ENCODE data around the gene CDK13. TPM values are rescaled to one million over a fixed set of nuclear protein-coding genes. Genes with fewer than 3 reads are reported as not detected.
A peak's percentile ranks its signal among the peaks of the same experiment; 100 is the strongest.

The CDK13 gene
- total RNA-seq, 1 experiment from 2014 or later: 52.2 TPM

- no peaks in the 10 kb centered on the region for H3K9me3 Mint-ChIP-seq
Observed at GRCh38 chr7:39985398-39985918, 35.4 kb downstream of the CDK13 start.

More at GRCh38 chr7:39985398-39985918, 35.4 kb downstream of the CDK13 start:
- Histone ChIP-seq H3K23ac (ENCODE audit: insufficient read length, low read depth, low read length) (no peak overlapping the region), H2BK20ac (ENCODE audit: low read depth, low read length, poor library complexity, severe bottlenecking) (no peak overlapping the region), H3K27me3 (ENCODE audit: insufficient read depth, low read length) (no peaks in the 10 kb centered on the region), H3K9ac (ENCODE audit: extremely low read depth, insufficient read length, low read length) (no peak overlapping the region), H4K5ac (ENCODE audit: insufficient read length, low read depth, low read length) (no peak overlapping the region), H3K18ac (ENCODE audit: insufficient read length, low read depth, low read length) (no peak overlapping the region), H3K4ac (ENCODE audit: low read depth, low read length) (no peak overlapping the region), H4K8ac (replicated peaks; ENCODE audit: insufficient read length, low read depth, low read length) (no peak overlapping the region), H3K9me3 (ENCODE audit: control insufficient read depth, low read depth, low read length) (no peaks in the 10 kb centered on the region), H3K79me1 (ENCODE audit: insufficient read depth, low read depth, low read length, poor library complexity, severe bottlenecking) (no peaks in the 10 kb centered on the region), H2AFZ (ENCODE audit: low read length) (no peak overlapping the region), H4K20me1 (ENCODE audit: control insufficient read depth, insufficient read depth, insufficient read length) (no peaks in the 10 kb centered on the region), H3K4me1 (ENCODE audit: insufficient read depth, low read length) (no peaks in the 10 kb centered on the region), H2BK5ac (ENCODE audit: insufficient read length, low read length) (no peak overlapping the region), H2BK12ac (ENCODE audit: insufficient read length, low read depth, low read length) (no peak overlapping the region), H3K4me2 (ENCODE audit: insufficient read depth, insufficient read length, low read length) (no peak overlapping the region), H3K27ac (ENCODE audit: insufficient read length, low read depth, low read length) (no peak overlapping the region), H2BK15ac (ENCODE audit: low read depth, low read length) (no peak overlapping the region), H3K23me2 (ENCODE audit: insufficient read length, low read depth, low read length, poor library complexity, severe bottlenecking) (no peaks in the 10 kb centered on the region), H2BK120ac (ENCODE audit: low read depth, low read length, poor library complexity, severe bottlenecking) (no peak overlapping the region), H3K79me2 (ENCODE audit: insufficient read depth, low read length) (peaks cover 10% of the 10 kb centered on the region; the same call in 1 of the 2 replicates), H3K14ac (ENCODE audit: insufficient read depth, low read length) (no peak overlapping the region), H2AK5ac (ENCODE audit: insufficient read length, low read length) (no peak overlapping the region), H3T11ph (ENCODE audit: low read length) (no peak overlapping the region), H4K91ac (ENCODE audit: insufficient read length, low read depth, low read length) (no peak overlapping the region), H3K56ac (ENCODE audit: insufficient read length, low read depth, low read length) (no peak overlapping the region)
- TF ChIP-seq CTCF (conservative IDR thresholded peaks at IDR 0.05): no peak
- H3K27me3 Mint-ChIP-seq (ENCODE audit: low read depth): no peaks in the 10 kb centered on the region
- no peak overlapping the region for H3K4me3 Mint-ChIP-seq
- no CpG with 5 or more reads among the region's 4 CpGs for WGBS (ENCODE audit: extremely low coverage, insufficient read length, low lambda C conversion rate)
- peaks cover 18 to 23% of the 10 kb centered on the region in 2 experiments for H3K4me1 Mint-ChIP-seq
- DNase-seq: no peak
- peaks cover 10 to 23% (median 11%) of the 10 kb centered on the region in 3 experiments; a peak in 6 of 7 replicates for H3K36me3 Mint-ChIP-seq (ENCODE audit: insufficient read depth in 1 of 3, low read depth in 3 of 3)
- peak overlapping the region; percentile 6 to 95 (median 83); a peak in 6 of 7 replicates for H3K27ac Mint-ChIP-seq
